Raji (cell line): ENCODE data around the gene CABP4.

Source experiments
- POLR2A ChIP-seq: IDR thresholded peaks from 2 replicates; pipeline ENCODE4 v1.6.1; 2011; ENCODE audit warnings: low read depth, low read length, control low read depth; ENCODE audit not compliant: insufficient read depth

CABP4 gene

DNA sequence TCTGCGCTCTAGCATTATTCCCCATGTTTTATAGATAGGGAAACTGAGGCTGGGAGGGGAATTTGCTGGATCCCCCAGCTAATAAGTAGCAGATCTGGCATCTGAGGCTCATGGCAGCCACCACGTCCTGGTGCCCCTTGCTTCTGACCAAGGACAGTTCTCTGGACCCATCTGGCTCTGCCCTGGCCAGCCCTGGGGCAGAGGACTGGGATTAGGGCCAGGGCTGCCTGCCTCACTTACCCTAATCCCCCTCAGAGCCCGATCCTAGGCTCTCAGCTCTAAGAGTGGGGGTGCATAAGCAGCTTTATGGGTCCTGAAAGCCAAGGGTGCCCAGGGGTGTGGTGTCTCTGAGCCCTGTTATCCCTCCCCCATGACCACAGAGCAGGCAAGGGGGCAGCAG, at the start of gene CABP4:
TSS of gene CABP4 (plus strand) at position 301 of the 400 bp plus-strand sequence. CDS start at position 371, 70 bp downstream.
- no peak for TF ChIP-seq POLR2A

DNA sequence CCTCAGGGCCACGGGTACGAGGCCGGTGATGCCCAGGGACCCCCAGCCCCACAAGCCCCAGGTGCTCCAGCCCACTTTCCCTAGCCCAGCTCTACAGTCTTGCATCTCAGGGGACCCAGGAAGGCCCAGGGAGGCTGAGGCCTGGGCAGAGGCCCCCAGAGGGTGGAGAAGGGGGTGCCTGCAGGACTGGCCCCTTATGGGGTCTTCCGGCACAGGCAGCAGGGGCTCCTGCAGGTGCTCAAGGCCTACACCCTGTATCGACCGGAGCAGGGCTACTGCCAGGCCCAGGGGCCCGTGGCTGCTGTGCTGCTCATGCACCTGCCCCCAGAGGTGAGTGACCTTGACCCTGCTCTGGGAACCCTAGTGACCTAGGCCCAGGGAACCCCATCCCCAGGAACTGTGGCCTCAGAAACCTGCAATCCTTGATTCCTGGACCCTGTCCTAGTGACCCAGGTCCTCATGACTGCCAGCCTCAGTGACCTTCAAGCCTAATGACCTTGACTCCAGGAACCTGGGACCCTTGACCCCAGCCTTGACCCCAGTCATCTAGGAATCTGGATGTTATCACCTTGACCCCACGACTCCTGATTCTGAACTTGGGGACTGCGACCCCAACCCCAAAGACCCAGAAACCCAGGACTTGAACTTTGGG, 49.3 kb upstream of the CABP4 start:
- TF ChIP-seq POLR2A: no peak

DNA sequence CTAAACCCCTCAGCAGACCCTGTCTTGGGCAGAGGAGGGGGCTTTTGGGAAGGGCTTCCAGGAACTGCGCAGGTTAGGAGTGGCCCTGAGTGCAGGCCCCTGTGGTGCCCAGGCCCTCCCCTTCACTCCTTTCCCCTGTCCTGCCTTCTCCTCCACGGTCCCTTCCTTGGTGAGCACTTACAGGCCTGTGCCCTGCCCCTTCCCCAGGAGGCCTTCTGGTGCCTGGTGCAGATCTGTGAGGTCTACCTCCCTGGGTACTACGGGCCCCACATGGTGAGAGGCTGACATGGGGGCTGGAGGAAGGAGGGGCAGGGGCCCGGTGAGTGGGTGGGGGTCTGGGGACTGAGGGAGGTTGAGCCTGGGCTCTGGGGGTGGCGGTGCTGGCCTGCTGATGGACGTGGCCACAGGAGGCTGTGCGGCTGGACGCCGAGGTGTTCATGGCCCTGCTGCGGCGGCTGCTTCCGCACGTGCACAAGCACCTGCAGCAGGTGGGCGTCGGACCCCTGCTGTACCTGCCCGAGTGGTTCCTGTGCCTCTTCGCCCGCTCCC, 48.7 kb upstream of the CABP4 start:
- no peak for TF ChIP-seq POLR2A

DNA sequence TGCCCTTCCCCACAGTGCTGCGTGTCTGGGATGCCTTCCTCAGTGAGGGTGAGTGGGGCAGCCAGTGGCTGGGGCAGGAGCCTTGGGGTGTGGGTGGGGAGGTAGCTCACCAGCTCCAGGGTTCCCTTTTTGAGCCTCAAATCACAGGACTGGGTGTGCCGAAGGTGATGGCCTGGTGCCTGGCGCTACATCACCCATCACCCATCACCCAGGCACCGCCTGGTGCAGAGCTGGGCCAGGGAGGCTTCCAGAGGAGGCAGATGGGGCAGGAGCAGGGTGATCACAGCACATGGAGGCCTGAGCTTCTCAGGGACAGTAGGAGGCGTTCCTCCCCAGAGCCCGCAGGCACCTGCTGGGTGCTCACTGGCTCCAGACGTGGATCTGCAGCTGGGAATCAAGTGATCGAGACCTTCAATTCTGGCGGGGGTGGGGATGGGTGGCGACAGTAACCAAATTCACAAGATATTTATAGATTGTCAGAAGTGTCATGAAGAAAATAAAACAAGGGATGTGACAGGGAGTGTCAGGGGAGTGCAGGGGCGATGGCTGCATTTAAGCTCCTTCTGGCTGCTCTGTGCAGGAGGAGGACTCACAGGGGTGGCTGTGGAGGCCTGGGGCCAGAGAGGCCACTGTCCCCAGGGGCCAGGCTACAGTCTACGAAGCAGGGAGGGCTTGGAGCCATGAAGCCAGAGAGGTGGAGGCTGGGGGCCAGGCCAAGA, 48.0 kb upstream of the CABP4 start:
- no peak for TF ChIP-seq POLR2A

DNA sequence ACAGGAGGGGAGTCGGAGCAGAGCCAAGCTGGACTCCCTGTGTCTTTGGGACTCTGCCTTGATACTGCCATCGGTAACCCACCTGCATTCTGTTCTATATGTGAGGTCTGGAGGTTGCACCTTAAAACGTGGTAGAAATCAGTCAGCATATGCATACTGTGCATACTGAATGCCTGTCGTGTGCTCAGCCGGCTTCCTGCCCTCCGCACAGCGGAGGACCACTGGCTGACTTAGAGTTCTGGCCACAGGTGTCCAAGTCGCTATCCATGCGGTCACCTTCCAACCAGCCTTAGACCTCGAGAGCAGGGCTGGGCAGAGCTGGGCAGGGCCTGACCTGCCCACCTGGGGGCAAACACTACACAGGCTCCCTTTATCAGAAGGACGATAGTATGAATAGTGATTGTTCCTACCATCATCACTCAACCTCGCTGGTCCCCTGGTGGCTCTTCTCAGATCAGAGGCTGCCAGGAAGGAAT, 47.4 kb upstream of the CABP4 start:
- 0 out of 2 replicates have a peak, but pooled peaks have one; percentile 14 for TF ChIP-seq POLR2A

DNA sequence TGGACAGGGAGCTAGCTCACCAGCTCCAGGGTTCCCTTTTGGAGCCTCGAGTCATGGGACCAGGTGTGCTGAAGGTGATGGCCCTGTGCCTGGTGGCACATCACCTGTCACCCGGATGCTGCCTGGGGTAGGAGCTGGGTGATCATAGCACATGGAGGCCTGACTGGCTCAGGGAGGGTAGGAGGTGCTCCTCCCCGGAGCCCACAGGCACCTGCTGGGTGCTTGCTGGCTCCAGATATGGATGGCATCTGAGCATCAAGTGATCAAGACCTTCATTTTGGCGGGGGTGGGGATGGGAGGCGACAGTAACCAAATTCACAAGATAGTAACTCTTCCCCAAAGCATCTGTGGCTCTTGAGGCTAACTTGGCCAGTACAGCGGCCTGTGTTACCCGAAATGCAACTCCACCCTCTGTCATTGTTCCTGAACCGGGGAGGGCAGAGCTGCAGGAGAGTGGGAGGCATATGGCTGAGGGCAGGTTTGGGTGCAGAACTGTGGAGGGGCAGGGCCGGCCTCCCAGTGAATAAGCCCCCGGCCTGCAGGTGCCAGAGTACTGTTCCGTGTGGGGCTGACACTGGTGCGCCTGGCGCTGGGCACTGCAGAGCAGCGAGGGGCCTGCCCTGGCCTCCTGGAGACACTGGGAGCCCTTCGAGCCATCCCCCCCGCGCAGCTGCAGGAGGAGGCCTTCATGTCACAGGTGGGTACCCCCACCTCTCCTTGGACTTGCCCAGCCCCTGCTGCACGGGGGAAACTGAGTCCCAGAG, 46.5 kb upstream of the CABP4 start:
- TF ChIP-seq POLR2A: no peak

DNA sequence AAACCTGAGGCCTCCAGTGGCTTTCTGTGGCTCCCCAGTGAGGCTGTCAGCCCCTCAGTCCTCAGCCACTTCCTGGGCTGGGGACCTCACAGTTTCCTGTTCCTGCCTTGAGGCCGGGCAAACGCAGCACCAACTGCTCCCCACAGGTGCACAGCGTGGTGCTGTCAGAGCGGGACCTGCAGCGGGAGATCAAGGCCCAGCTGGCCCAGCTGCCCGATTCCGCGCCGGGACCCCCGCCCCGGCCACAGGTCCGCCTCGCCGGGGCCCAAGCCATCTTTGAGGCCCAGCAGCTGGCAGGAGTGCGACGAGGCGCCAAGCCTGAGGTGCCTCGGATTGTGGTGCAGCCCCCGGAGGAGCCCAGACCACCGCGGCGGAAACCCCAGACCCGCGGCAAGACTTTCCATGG, 45.9 kb upstream of the CABP4 start:
- peak; percentile 67 for TF ChIP-seq POLR2A

DNA sequence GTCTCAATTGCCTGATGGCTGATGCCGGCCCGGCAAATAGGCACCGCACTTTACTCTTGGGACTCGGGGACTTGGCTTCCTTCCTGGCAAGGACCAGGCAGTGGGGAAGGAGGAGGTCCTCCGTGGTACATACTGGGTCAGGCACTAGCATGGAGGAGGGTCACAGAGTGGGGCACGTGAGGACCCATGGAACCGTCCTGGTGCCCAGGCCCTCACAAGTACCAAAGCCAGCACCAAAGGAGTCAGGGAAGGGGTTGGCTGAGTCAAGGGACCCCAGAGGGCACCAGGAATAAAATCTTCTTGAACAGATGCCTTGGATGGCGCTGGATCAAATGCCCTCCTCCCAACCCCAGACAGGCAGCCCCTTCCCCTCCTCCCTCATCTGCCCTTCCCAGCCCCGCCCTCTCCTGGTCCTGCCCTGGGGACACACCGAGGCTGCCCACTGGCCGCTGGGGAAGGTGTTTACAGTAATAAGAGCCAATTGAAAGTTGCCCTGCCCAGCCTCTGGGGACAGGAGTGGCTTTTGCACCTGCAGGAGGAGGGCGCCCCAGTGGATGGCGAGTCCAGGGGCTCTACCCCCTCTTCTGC, 45.3 kb upstream of the CABP4 start:
- peak; percentile 61 for TF ChIP-seq POLR2A

DNA sequence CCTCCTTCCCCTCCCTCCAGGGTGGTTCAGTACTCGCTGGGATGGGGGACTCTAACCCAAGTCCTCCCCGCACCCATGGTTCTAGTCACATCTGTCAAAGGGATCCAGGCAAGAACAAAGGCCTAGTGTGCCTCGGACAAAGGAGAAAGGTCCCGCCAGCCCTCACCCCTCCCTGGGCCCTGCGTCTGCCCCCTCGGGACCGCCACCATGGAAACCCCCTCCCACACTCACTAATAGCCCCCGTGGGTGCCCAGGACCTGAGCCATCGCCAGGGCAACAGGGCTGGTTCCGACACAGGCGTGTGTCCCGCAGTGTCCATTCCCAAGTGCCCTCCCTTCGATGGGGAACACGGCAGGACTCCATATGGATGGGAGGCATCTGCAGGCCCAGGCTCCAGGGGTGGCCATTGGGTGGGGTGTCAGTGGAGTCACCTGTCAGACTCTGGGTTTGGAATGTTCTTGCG, 44.8 kb upstream of the CABP4 start:
- TF ChIP-seq POLR2A: peak; percentile 7

DNA sequence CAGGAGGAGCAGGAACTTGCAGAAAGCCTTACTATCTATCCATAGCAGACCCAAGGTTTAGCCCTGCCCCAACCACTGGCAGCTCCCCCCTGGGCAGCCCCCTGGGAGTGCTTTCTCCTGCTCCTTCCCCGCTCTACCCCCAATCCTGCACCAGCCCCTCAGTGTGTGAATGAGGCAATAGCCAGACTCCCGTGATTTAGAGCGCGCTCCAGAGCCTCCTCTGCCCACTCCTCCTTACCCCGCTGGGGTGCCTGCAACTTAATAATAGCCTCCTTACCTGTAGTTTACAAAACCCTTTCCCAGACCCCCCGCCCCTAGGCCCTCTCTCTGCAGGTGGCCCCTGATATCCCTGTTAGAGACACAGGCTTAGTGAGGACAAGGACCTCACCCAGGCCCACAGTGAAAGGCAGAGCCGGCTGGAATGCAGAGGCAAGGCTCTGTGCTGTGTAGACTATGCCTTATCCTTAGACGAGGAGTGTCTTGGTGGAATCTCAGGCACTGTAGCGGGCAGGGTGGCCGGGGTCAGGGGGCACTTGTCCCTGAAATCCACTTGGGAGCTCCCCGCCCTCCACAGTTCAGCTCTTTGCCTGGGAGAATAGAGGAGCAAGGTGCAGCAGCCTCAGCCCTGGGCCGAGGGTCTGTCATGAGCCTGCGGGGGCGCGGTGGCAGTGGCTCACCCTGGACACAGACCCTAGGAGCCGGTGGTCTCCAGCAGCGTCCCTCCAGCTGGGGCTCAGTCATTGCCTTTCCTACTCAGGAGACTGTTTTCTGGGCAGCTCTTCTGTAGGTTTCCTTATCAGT, 44.0 kb upstream of the CABP4 start:
- 0 out of 2 replicates have a peak, but pooled peaks have one; percentile 1 for TF ChIP-seq POLR2A

DNA sequence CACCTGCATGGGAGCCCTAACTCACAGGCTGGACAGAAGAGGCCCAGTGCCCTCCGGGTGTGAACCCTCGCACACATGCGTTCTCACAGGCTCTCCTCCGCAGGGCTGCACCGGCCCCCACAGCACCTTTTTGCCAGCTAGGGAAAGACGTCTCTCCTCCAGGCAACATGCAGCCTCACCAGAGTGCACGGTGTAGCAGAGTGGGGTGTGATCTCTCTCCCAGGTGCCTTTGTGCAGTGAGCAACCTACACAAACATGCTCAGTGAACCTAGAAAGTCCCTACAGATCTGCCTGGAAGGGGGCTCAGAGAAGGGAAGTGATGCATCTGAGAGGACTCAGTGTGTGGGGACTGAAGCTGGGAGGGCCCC, 43.4 kb upstream of the CABP4 start:
- TF ChIP-seq POLR2A: peak; percentile 3; the same call in 1 of the 2 replicates

DNA sequence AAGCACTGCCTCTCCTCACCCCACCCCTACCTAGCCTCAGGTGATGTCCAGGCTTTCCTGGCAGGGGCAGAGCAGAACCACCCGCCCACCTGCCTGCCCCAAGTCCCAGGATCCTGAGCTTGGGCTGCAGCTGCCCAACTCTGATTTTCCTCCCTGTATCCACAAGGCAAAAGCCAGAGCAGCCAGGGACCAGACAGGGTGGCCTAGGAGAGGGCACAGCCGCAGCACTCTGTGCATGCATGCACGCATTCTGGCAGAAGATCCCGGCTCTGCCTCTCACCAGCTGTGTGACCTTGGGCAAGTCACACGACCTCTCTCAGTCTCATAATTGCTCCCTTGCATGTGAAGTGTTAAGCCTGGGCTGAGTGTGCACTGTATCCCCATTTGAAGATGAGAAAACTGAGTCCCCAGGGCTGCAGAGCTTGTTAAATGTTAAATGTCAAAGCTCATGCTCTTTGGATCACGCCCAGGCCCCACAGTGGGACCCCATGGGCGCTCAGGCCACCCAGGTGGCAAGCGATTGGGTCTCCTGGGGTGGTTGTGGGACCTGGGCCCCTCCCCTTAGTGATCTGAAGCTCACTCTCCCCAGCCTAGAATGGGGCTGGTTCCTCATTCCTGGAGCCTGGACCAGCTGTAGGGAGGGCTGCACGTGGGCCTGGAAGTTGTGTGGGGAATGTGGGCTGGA, 42.5 kb upstream of the CABP4 start:
- no peak; the same call in 1 of the 2 replicates for TF ChIP-seq POLR2A

DNA sequence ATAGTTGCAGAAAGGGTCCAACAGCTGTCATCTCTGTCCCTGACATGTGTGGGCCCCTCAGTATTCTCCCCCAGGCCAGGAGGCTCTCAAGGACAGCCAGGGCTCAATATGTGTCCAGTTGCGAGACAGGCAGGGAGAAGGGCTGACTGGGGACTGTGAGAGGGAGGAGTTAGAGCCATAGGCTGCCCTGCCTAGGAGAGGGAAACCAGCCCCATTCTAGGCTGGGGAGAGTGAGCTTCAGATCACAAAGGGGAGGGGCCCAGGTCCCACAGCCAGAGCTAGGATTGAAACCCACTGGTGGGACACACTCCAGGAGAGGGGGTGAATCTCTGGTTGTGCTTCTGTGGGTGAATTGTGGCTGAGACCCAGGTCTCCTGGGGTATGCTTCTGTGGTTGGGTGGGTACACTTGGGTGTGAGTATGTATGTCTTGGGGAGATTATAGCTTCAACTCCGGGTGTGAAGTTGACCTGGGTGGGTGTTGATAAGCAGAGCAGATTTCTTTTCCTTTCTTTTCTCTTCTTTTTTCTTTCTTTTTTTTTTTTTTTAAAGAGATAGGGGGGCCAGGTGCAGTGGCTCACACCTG, 41.8 kb upstream of the CABP4 start:
- TF ChIP-seq POLR2A: no peak
